ENCODE data around the gene FEN1.

FEN1 gene

DNA sequence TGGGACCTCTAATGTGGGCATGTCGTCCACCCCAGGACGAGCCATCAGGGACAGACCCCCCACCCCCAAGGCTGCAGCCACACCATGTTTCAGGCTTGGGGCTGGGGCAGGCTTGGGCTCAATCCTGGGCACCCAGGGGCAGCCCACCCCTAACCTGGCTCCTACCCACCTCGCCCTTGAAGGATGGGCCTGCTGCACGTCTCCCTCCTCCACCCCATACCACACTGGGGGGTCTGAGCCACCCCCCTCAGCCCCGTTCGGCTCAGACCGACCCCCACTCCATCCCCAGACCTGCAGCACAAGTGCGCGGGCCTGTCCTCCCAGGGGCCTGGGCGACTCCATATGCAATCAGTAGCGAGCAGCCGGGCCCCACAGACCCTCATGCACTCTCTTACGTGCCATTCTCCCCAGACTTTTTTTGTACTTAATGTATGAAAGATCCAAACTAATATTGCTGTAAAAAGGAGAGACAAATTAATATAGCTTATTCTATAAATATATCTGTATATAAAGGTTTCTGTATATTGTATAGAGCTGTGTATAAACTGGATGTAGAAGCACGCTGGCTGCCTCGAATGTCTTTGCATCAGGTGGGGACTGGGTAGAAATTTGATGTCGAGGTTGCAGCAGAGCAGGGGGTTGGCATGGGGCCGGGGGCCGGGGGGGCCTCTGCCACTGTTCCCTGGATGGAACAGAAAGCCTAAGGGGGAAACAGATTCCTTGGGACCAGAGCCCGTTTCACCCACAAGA, 46.1 kb upstream of the FEN1 start:
- Histone ChIP-seq H3K4me1 (ENCODE audit: control extremely low read depth in 1 of 4, control insufficient read depth in 4 of 4, insufficient read depth in 4 of 4, low read length in 3 of 4) (peaks cover 0 to 8% (median 2%) of the 10 kb centered on the region in 4 experiments), H3K9me3 (ENCODE audit: control extremely low read depth in 1 of 5, control insufficient read depth in 4 of 5, insufficient read depth in 2 of 5, low read depth in 1 of 5, low read length in 4 of 5) (no peaks in the 10 kb centered on the region), H3K36me3 (ENCODE audit: control insufficient read depth in 4 of 4, insufficient read depth in 4 of 4, low read length in 3 of 4) (no peaks in the 10 kb centered on the region), H3K27ac (ENCODE audit: insufficient read depth in 1 of 2, low read depth in 1 of 2, low read length in 2 of 2, poor library complexity in 1 of 2, severe bottlenecking in 2 of 2) (no peak overlapping the region), H3K27me3 (replicated peaks in 2 of 5; ENCODE audit: control insufficient read depth in 4 of 5, insufficient read depth in 5 of 5, low read length in 4 of 5) (peaks cover 0 to 7% (median 0%) of the 10 kb centered on the region in 5 experiments), H3K4me3 (ENCODE audit: control insufficient read depth in 1 of 7, extremely low read depth in 1 of 7, insufficient read depth in 4 of 7, low read depth in 2 of 7, low read length in 6 of 7) (no peak overlapping the region)
- POLR2A ChIA-PET, result interaction anchor here (0.6 kb wide), 1 partner anchor 103 kb away, joined by 3 read pairs; no protein-coding TSS in a partner anchor
- WGBS (ENCODE audit: insufficient coverage), result 97% methylated on average over 13 of the region's 19 CpGs
- DNase-seq, result no peak
- CTCF ChIA-PET, result interaction anchor here (0.6 to 3.3 kb wide), 13 partner anchors 8 to 164 kb away, joined by 3 to 19 read pairs (median 4); no protein-coding TSS in a partner anchor

DNA sequence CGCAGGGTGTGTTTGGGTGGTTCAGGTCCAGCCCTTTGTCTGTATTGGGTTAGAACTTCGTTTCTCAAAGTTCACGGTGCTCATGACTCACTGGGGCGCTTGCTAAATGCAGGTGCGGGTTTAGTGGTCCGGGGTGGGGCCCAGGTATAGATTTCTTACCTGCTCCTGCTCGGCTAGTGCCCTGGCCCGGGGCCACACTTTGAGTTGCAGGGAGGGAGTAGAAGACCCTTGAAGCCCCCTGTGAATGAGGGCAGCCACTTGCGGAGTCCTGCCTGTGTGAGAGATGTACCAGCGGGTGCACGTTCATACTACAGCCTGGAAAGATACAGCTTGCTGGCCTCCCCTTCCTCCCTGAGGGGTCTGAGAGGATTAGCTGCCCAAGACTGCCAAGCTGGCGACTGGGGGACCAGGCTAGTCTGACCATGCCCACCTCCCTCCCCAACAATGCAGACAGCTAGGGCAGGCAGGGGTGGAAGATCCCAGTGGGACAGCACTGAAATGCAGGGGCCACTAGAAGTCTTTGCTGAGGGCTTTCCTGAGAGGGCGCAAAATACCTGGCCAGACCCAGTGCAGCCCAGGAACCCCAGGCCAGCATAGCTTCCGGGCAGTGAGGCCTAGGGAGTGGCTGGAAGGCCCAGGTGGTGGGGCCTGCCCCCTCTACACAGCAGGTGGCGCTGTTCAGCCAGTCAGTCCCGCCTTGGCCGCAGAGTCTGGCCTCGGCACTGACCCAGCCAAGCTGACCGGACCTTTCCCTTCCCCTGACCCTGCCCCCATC, 45.3 kb upstream of the FEN1 start:
- H3K27ac ChIP-seq (ENCODE audit: insufficient read depth in 1 of 2, low read depth in 1 of 2, low read length in 2 of 2, poor library complexity in 1 of 2, severe bottlenecking in 2 of 2), result no peak overlapping the region
- no peaks in the 10 kb centered on the region for H3K9me3 ChIP-seq (ENCODE audit: control extremely low read depth in 1 of 5, control insufficient read depth in 4 of 5, insufficient read depth in 2 of 5, low read depth in 1 of 5, low read length in 4 of 5)
- peak in 2 of 3 donors; percentile 37 to 43 for DNase-seq
- ChIA-PET CTCF (interaction anchor here (0.6 to 3.3 kb wide), 16 partner anchors 9 to 163 kb away, joined by 3 to 19 read pairs (median 4); no protein-coding TSS in a partner anchor), POLR2A (no interaction called here)
- H3K27me3 ChIP-seq (replicated peaks in 2 of 5; ENCODE audit: control insufficient read depth in 4 of 5, insufficient read depth in 5 of 5, low read length in 4 of 5), result peaks cover 0 to 12% (median 2%) of the 10 kb centered on the region in 5 experiments
- 84% methylated on average over 14 of the region's 19 CpGs for WGBS (ENCODE audit: insufficient coverage)
- no peak overlapping the region for H3K4me3 ChIP-seq (ENCODE audit: control insufficient read depth in 1 of 7, extremely low read depth in 1 of 7, insufficient read depth in 4 of 7, low read depth in 2 of 7, low read length in 6 of 7)
- peaks cover 0 to 4% (median 3%) of the 10 kb centered on the region in 4 experiments for H3K4me1 ChIP-seq (ENCODE audit: control extremely low read depth in 1 of 4, control insufficient read depth in 4 of 4, insufficient read depth in 4 of 4, low read length in 3 of 4)
- H3K36me3 ChIP-seq (ENCODE audit: control insufficient read depth in 4 of 4, insufficient read depth in 4 of 4, low read length in 3 of 4), result no peaks in the 10 kb centered on the region

DNA sequence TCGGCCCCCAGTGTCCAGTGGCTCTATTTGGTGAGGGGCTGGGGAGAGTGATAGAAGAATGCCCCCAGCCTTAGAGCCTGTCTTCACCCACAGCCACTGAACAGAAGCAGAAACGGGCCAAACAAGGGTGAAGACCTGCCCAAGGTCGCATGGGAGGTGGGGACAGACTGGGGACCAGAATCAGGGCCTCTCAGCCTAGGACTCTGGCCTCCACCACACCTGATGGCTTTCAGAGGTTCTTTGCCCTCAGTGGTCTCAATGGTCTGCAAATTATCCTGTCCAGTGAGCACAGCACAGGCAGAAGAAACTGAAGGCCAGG, 44.8 kb upstream of the FEN1 start:
- Histone ChIP-seq H3K4me3 (ENCODE audit: control insufficient read depth in 1 of 7, extremely low read depth in 1 of 7, insufficient read depth in 4 of 7, low read depth in 2 of 7, low read length in 6 of 7) (no peak overlapping the region), H3K4me1 (ENCODE audit: control extremely low read depth in 1 of 4, control insufficient read depth in 4 of 4, insufficient read depth in 4 of 4, low read length in 3 of 4) (peaks cover 0 to 7% (median 7%) of the 10 kb centered on the region in 4 experiments), H3K36me3 (ENCODE audit: control insufficient read depth in 4 of 4, insufficient read depth in 4 of 4, low read length in 3 of 4) (no peaks in the 10 kb centered on the region), H3K27me3 (replicated peaks in 2 of 5; ENCODE audit: control insufficient read depth in 4 of 5, insufficient read depth in 5 of 5, low read length in 4 of 5) (peaks cover 0 to 16% (median 4%) of the 10 kb centered on the region in 5 experiments), H3K27ac (ENCODE audit: insufficient read depth in 1 of 2, low read depth in 1 of 2, low read length in 2 of 2, poor library complexity in 1 of 2, severe bottlenecking in 2 of 2) (no peak overlapping the region), H3K9me3 (ENCODE audit: control extremely low read depth in 1 of 5, control insufficient read depth in 4 of 5, insufficient read depth in 2 of 5, low read depth in 1 of 5, low read length in 4 of 5) (no peaks in the 10 kb centered on the region)
- CTCF ChIA-PET, result interaction anchor here (0.7 to 3.3 kb wide), 13 partner anchors 8 to 162 kb away, joined by 3 to 19 read pairs (median 4); no protein-coding TSS in a partner anchor
- WGBS (ENCODE audit: insufficient coverage), result 50% methylated on average over 1 of the region's 3 CpGs
- DNase-seq, result peak in 1 of 3 donors; percentile 5
- POLR2A ChIA-PET, result no interaction called here

DNA sequence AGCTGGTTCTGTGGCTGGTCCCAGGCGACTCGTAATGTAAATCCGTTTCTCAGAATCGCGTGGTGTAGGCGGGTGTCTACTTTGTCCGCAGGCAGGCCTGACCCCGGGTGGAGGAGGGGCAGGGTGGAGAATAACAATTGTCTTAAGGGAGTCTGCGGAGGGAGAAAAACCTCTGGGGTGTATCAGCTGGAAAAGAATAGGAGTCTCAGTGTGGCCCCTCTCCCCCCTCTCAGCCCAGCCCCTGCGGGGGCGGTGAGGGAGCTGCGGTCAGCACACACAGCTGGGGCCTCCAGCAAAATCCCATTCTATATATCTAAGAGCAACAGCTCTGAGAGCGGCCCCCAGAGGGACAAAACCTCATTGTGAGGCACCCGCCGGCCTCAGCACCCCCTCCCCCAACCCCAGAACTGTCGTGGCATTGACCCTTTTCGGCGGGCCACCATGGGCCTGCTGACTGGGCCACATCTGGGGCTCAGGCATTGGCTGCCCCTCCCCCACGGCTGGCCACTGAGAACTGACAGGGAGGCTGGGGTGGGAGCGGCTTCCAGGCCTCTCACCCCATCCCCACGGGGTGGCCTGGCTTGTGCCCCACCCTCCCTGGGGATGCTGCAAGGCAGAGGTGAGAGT, 43.0 kb upstream of the FEN1 start:
- POLR2A ChIA-PET, result no interaction called here
- WGBS (ENCODE audit: insufficient coverage), result 61% methylated on average over 16 of the region's 21 CpGs
- Histone ChIP-seq H3K4me3 (ENCODE audit: control insufficient read depth in 1 of 7, extremely low read depth in 1 of 7, insufficient read depth in 4 of 7, low read depth in 2 of 7, low read length in 6 of 7) (no peak overlapping the region), H3K27ac (ENCODE audit: insufficient read depth in 1 of 2, low read depth in 1 of 2, low read length in 2 of 2, poor library complexity in 1 of 2, severe bottlenecking in 2 of 2) (no peak overlapping the region), H3K36me3 (ENCODE audit: control insufficient read depth in 4 of 4, insufficient read depth in 4 of 4, low read length in 3 of 4) (no peaks in the 10 kb centered on the region), H3K9me3 (ENCODE audit: control extremely low read depth in 1 of 5, control insufficient read depth in 4 of 5, insufficient read depth in 2 of 5, low read depth in 1 of 5, low read length in 4 of 5) (no peaks in the 10 kb centered on the region), H3K4me1 (ENCODE audit: control extremely low read depth in 1 of 4, control insufficient read depth in 4 of 4, insufficient read depth in 4 of 4, low read length in 3 of 4) (peaks cover 0 to 9% (median 8%) of the 10 kb centered on the region in 4 experiments), H3K27me3 (replicated peaks in 2 of 5; ENCODE audit: control insufficient read depth in 4 of 5, insufficient read depth in 5 of 5, low read length in 4 of 5) (peaks cover 0 to 27% (median 6%) of the 10 kb centered on the region in 5 experiments)
- CTCF ChIA-PET, result interaction anchor here (0.7 to 3.7 kb wide), 16 partner anchors 8 to 361 kb away, joined by 3 to 23 read pairs (median 4); partner anchors contain the start of genes FEN1 and TMEM258
- no peak for DNase-seq

DNA sequence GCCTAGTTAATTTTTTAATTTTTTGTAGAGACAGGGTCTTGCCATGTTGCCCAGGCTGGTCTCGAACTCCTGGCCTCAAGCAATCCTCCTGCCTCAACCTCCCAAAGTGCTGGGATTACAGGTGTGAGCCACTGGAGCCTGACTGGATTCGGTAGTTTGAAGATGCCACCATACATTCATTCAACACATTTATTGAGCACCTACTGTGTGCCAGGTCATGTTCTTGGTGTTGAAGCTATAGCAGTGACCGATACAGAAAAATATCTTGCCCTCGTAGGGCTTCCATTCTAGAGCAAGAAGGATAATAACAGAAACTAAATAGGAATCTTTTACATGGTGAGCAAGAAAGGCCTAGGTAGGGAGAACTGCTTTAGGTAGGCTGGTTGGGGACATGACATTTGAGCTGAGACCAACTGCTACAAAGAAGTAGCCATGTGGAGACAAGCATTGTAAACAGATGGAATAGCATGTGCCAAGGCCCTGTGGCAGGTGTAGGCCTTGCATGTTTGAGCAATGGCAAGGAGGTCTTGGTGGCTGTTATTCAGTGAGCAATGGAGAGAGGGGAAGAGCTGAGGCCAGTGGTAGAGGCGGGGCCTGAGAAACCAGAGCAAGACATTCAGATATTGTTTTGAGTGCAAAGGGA, 42.0 kb upstream of the FEN1 start:
- DNase-seq, result no peak
- Histone ChIP-seq H3K27me3 (replicated peaks in 2 of 5; ENCODE audit: control insufficient read depth in 4 of 5, insufficient read depth in 5 of 5, low read length in 4 of 5) (peaks cover 0 to 27% (median 6%) of the 10 kb centered on the region in 5 experiments), H3K36me3 (ENCODE audit: control insufficient read depth in 4 of 4, insufficient read depth in 4 of 4, low read length in 3 of 4) (no peaks in the 10 kb centered on the region), H3K4me1 (ENCODE audit: control extremely low read depth in 1 of 4, control insufficient read depth in 4 of 4, insufficient read depth in 4 of 4, low read length in 3 of 4) (peaks cover 0 to 13% (median 8%) of the 10 kb centered on the region in 4 experiments), H3K4me3 (ENCODE audit: control insufficient read depth in 1 of 7, extremely low read depth in 1 of 7, insufficient read depth in 4 of 7, low read depth in 2 of 7, low read length in 6 of 7) (no peak overlapping the region), H3K27ac (ENCODE audit: insufficient read depth in 1 of 2, low read depth in 1 of 2, low read length in 2 of 2, poor library complexity in 1 of 2, severe bottlenecking in 2 of 2) (no peak overlapping the region), H3K9me3 (ENCODE audit: control extremely low read depth in 1 of 5, control insufficient read depth in 4 of 5, insufficient read depth in 2 of 5, low read depth in 1 of 5, low read length in 4 of 5) (no peaks in the 10 kb centered on the region)
- POLR2A ChIA-PET, result no interaction called here
- WGBS (ENCODE audit: insufficient coverage), result 100% methylated on average over 2 of the region's 5 CpGs
- CTCF ChIA-PET, result interaction anchor here (1.0 to 3.7 kb wide), 9 partner anchors 11 to 360 kb away, joined by 3 to 23 read pairs (median 4); partner anchors contain the start of genes FEN1 and TMEM258

DNA sequence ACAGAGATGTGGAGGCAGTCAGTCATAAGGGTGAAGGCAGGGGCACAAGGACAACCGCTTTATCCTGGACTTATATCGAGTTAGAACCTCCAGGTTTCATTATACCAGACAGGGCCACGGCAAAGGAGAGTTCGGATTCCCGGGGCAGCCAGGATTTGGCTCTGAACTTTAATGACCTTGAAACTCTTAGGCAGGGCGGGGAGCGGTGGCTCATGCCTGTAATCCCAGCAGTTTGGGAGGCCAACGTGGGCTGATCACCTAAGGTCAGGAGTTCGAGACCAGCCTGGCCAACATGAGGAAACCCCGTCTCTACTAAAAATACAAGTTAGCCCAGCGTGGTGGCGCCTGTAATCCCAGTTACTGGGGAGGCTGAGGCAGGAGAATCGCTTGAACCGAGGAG, 41.3 kb upstream of the FEN1 start:
- ChIA-PET CTCF (interaction anchor here (1.0 to 3.7 kb wide), 4 partner anchors 12 to 85 kb away, joined by 3 to 23 read pairs (median 4); no protein-coding TSS in a partner anchor), POLR2A (no interaction called here)
- peaks cover 0 to 27% (median 6%) of the 10 kb centered on the region in 5 experiments for H3K27me3 ChIP-seq (replicated peaks in 2 of 5; ENCODE audit: control insufficient read depth in 4 of 5, insufficient read depth in 5 of 5, low read length in 4 of 5)
- H3K4me3 ChIP-seq (ENCODE audit: control insufficient read depth in 1 of 7, extremely low read depth in 1 of 7, insufficient read depth in 4 of 7, low read depth in 2 of 7, low read length in 6 of 7), result no peak overlapping the region
- 93% methylated on average over 14 of the region's 14 CpGs for WGBS (ENCODE audit: insufficient coverage)
- DNase-seq, result no peak
- H3K27ac ChIP-seq (ENCODE audit: insufficient read depth in 1 of 2, low read depth in 1 of 2, low read length in 2 of 2, poor library complexity in 1 of 2, severe bottlenecking in 2 of 2), result no peak overlapping the region
- peaks cover 0 to 19% (median 12%) of the 10 kb centered on the region in 4 experiments for H3K4me1 ChIP-seq (ENCODE audit: control extremely low read depth in 1 of 4, control insufficient read depth in 4 of 4, insufficient read depth in 4 of 4, low read length in 3 of 4)
- H3K9me3 ChIP-seq (ENCODE audit: control extremely low read depth in 1 of 5, control insufficient read depth in 4 of 5, insufficient read depth in 2 of 5, low read depth in 1 of 5, low read length in 4 of 5), result no peaks in the 10 kb centered on the region
- no peaks in the 10 kb centered on the region for H3K36me3 ChIP-seq (ENCODE audit: control insufficient read depth in 4 of 4, insufficient read depth in 4 of 4, low read length in 3 of 4)
